DMS153 (cell line): ENCODE data around the gene NTNG2.

Source experiments
- DNase-seq: peaks from one replicate; lab custom pipeline; 2025; lab: John Stamatoyannopoulos, UW

Gene NTNG2

GRCh38 chr9:132146575-132146974 is 15.3 kb upstream of the NTNG2 start:
- DNase-seq = no peak

DNA sequence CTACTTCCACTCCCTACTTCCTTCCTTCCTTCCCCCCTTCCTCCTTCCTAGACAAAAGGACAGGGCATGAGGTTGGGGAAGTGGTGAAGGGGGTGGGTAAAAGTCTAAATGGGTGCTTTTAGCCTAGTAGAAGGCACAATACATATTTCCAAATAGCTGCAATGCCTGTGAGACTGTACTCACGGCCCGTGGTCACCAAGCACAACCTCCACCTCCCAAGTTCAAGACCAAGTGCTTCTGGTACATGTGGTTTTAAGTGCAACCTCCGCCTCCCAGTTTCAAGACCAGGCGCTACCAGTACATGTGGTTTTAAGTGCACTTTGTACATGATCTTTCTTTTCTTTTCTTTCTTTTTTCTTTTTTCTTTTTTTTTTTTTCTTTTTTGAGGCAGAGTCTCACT is 14.5 kb upstream of the NTNG2 start:
- DNase-seq = no peak

- DNase-seq = no peak
These were observed 14.0 kb upstream of the NTNG2 start for GRCh38 chr9:132147839-132148238.

- no peak for DNase-seq
These were observed 11.6 kb upstream of the NTNG2 start for GRCh38 chr9:132150256-132150655.

DNA sequence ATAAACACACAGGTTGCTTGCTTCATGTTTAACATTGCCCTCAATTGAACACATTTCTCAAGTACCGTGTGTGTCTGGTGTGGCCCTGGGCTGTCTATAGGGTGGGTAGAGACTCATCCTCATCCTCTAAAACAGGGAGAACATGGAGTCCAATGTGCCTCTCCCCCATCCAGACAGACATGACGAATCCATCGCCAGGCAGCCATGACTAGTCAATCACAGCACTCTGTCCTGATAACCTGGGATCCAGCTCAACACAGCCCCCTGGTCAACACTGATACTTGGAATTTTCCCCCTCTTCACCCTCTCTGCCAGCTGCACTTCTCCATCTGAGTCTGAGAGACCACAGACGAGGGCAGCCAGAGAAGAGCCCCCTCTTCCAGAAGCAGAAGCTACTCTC is 10.7 kb upstream of the NTNG2 start:
- no peak for DNase-seq

DNA sequence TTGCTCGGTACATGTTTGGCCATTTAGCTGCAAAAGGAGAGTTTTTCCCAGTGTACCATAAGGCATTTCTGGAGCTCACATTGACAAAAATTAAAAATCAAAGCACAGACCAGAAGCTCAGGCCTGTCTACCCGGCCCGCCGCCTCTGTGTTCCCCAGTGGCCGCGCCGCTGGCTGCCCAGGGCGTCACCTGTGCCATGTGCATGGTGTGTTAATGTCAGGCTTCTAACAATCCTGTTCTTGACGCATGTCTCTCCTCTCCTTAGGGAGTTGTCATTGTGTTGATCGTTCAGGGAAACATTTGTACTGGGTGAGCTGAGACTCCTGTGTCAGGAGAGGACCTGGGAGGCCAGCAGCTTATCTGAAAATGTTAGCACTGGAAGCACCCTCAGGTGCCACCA is 9.6 kb upstream of the NTNG2 start:
- DNase-seq = no peak

- no peak for DNase-seq
These were observed 6.8 kb upstream of the NTNG2 start for GRCh38 chr9:132154863-132155567.

- DNase-seq = no peak
These were observed 6.3 kb upstream of the NTNG2 start for GRCh38 chr9:132155568-132155895.

DNA sequence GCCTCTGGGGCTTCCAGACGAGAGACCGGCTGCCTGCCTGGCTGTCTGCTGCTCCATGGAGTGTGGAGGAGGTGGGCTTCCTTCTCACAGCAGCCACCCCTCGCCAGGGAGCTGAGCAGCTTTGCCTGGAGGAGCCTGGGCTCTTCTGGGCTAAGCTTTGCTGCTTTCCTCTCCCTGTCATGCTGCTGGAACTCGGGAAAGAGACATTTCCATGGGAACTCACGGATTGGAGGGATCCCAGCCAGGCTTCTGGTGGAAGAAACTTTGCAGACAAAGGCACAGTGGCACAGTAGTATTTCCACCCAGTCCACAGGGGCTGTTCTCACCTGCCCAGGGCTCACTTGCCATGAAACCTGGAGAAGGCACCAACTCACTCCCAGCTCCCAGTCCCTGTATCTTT is 5.6 kb upstream of the NTNG2 start:
- no peak for DNase-seq

- no peak for DNase-seq
These were observed 4.3 kb upstream of the NTNG2 start for GRCh38 chr9:132157347-132158116.

GRCh38 chr9:132160802-132161742 is 786 bp upstream of the NTNG2 start:
- no peak for DNase-seq

GRCh38 chr9:132162764-132163456 is 1.1 kb downstream of the NTNG2 start:
- no peak for DNase-seq

DNA sequence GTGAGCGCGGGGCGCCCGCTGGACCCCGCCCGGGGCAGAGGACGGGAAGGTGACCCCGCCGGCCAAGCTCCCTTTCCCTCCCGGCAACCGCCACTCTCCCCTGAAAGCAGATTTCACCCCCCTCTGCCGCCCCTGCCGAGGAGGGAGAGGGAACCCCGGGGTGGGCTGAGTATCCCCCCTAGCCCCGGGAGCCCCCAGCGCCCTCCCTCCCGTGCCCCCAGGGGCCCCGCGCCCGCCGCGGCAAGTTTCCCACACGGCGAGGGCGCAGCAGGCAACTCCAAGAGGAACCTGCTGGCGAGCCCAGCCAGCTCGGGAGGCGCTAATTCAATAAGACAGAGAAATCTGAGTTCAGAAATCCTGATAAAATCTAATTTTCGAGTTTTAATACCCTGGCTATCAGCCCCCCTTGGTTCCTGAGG is 1.6 kb downstream of the NTNG2 start:
- no peak for DNase-seq

DNA sequence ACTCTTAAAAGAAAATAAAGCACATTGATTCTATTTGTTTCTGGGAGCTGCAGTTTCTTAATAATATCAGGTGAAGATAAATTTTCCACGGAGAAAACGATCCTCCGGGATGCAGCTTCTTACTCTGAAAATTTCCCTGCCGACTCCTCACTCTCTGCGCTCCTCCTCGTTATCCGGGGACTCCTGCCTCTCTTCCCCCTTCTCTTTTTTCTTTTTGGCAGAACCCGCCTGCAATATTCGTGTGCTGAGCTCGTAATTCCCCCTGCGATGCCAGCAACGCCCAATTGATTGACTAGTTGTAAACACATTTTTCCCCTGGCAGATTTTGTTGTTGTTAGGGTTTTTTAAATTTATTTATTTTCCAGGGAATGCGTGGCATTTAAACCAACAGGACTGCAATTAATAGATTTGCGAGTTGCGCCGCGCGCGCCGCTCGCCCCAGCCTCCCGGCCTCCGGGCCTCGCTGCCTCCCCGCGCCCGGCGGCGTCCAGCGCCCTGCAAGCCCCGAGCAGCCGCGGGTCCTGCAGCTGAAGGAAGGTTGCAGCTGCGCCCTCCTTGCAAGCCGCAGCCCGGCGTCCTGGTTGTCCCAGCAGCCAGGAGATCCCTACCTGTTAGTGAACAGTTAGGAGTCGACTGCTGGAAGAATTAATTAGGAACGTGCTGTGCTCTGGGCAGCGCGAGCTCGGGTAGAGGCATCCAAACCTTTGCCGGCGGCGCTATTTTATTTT is 2.2 kb downstream of the NTNG2 start:
- no peak for DNase-seq

GRCh38 chr9:132164604-132165362 is 2.9 kb downstream of the NTNG2 start:
- no peak for DNase-seq

DNA sequence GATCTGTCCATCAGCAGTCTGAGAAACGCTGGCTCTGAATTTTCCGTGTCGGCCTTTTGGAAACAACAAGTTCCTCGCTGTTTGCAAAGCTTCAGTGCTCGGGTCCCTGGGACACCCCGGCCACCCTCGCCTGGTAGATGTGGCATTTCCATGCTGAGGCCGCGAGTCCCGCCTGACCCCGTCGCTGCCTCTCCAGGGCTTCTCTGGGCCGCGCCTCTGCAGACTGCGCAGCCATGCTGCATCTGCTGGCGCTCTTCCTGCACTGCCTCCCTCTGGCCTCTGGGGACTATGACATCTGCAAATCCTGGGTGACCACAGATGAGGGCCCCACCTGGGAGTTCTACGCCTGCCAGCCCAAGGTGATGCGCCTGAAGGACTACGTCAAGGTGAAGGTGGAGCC is 4.7 kb downstream of the NTNG2 start:
- DNase-seq = no peak

GRCh38 chr9:132167192-132167591 is 5.3 kb downstream of the NTNG2 start:
- no peak for DNase-seq

GRCh38 chr9:132168347-132168746 is 6.5 kb downstream of the NTNG2 start:
- DNase-seq = no peak

- DNase-seq = no peak
These were observed 7.0 kb downstream of the NTNG2 start for GRCh38 chr9:132168851-132169250.

GRCh38 chr9:132169672-132170392 is 8.0 kb downstream of the NTNG2 start:
- peak; percentile 51 for DNase-seq
